Sigmoid colon (tissue), 4 donors: ENCODE data around the gene GSE1.

Experiments
- EP300 ChIP-seq, 4 donors: sonication (generic); formaldehyde crosslinking; IDR thresholded peaks; one replicate each; pipeline ENCODE4 v1.6.1; 2017; ENCODE audit warnings: antibody characterized with exemption in 4 of 4
- POLR2A ChIP-seq, 2 donors: fragments of 450-650 bp; IDR thresholded peaks; one replicate each; pipeline ENCODE4 v1.6.1; 2016; ENCODE audit warnings: antibody characterized with exemption in 2 of 2, mild to moderate bottlenecking in 2 of 2, moderate library complexity in 2 of 2
- POLR2AphosphoS5 ChIP-seq, 4 donors: sonication (generic); formaldehyde crosslinking; IDR thresholded peaks; one replicate each; pipeline ENCODE4 v1.6.1; 2017; ENCODE audit warnings: antibody characterized with exemption in 4 of 4
- TF ChIP-seq, protein P1 (sequence below), 4 experiments: fragments of 450-650 bp in 3 of 4; fragments of 200-600 bp in 1 of 4; IDR thresholded peaks; one replicate each; pipeline ENCODE4 v1.5.1; 2016 to 2019; ENCODE audit warnings: antibody characterized with exemption in 4 of 4, mild to moderate bottlenecking in 3 of 4, moderate library complexity in 2 of 4

DNA sequence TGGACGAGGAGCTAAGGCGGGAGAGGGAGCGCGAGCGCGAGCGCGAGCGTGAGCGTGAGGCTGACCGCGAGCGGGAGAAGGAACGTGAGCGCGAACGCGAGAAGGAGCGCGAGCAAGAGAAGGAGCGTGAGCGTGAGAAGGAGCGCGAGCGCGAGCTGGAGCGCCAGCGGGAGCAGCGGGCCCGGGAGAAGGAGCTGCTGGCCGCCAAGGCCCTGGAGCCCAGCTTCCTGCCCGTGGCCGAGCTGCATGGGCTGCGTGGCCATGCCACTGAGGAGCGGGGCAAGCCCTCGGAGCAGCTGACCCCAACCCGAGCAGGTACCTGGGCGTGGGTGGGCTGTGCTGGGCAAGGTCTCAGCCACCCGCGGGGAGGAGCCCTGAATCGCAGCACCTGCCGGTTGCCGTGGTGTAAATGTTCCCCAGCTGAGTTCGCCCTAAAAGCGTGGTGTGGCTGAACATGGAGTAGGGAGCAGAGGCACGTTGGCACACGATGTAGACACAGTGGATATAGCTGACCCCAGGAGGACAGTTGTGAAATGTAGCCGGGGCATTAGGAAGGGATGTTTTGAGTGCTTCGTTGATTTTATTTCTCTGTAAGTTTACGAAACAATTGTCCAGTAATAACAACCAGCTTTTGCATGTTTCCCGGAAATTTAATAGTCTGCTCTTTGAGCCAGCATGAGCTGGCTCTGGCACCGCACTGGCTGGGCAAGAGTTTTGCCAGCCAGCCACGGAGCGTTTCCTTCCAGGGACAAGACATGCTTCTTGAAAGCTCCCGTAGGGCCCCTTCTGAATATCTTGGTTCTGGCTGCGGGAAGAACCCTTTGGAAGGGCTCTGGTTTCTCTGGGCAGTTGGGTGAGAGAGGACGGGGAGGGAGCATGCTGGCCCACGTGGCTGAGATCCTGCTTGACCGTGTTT, 43.5 kb downstream of the GSE1 start:
- TF ChIP-seq POLR2A (IDR thresholded peaks at IDR 0.05): no peak
- TF ChIP-seq, protein P1, sequence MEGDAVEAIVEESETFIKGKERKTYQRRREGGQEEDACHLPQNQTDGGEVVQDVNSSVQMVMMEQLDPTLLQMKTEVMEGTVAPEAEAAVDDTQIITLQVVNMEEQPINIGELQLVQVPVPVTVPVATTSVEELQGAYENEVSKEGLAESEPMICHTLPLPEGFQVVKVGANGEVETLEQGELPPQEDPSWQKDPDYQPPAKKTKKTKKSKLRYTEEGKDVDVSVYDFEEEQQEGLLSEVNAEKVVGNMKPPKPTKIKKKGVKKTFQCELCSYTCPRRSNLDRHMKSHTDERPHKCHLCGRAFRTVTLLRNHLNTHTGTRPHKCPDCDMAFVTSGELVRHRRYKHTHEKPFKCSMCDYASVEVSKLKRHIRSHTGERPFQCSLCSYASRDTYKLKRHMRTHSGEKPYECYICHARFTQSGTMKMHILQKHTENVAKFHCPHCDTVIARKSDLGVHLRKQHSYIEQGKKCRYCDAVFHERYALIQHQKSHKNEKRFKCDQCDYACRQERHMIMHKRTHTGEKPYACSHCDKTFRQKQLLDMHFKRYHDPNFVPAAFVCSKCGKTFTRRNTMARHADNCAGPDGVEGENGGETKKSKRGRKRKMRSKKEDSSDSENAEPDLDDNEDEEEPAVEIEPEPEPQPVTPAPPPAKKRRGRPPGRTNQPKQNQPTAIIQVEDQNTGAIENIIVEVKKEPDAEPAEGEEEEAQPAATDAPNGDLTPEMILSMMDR (IDR thresholded peaks at IDR 0.05): no peak
- TF ChIP-seq POLR2AphosphoS5 (IDR thresholded peaks at IDR 0.05): no peak
- no peak for TF ChIP-seq EP300 (IDR thresholded peaks at IDR 0.05)
